Neural cell (in vitro differentiated cells): ENCODE results near the gene PIAS4. TPM values are rescaled to one million over a fixed set of nuclear protein-coding genes. Genes with fewer than 3 reads are reported as not detected.
"Not testable (repeated sequence)": the region's sequence is repeated elsewhere in the genome, so short reads cannot be mapped to it uniquely, and the experiment has no call there.

Experiments
- H2AFZ ChIP-seq: fragments of 200-600, 300-800 bp; sonication (generic), shearing (Covaris generic); 2 replicates; pipeline ENCODE4 v1.6.0; 2014; ENCODE audit warnings: low read depth, mild to moderate bottlenecking, antibody characterized with exemption, low read length, moderate library complexity
- H3F3A ChIP-seq: fragments of 200-600 bp; shearing (Covaris generic); 2 replicates; pipeline ENCODE4 v1.6.1; 2016; ENCODE audit warnings: mild to moderate bottlenecking, moderate library complexity, mixed read lengths, antibody characterized with exemption, low read length; ENCODE audit not compliant: insufficient read depth, poor library complexity, severe bottlenecking
- H3K27ac ChIP-seq: fragments of 200-600, 300-800 bp; sonication (generic), shearing (Covaris generic); 2 replicates; pipeline ENCODE4 v1.5.1; 2014; ENCODE audit warnings: mild to moderate bottlenecking, low read length, moderate library complexity
- H3K27me3 ChIP-seq: fragments of 300-800, 200-600 bp; sonication (generic), shearing (Covaris generic); 2 replicates; pipeline ENCODE4 v1.6.0; 2014; ENCODE audit warnings: mild to moderate bottlenecking, low read depth, low read length, moderate library complexity; ENCODE audit not compliant: insufficient read depth
- H3K36me3 ChIP-seq: fragments of 300-800, 200-600 bp; sonication (generic), shearing (Covaris generic); 2 replicates; pipeline ENCODE4 v1.5.1; 2014; ENCODE audit warnings: mild to moderate bottlenecking, antibody characterized with exemption, low read length, moderate library complexity; ENCODE audit not compliant: insufficient read depth
- H3K4me2 ChIP-seq: fragments of 300-800, 200-600 bp; sonication (generic), shearing (Covaris generic); 2 replicates; pipeline ENCODE4 v1.6.0; 2014; ENCODE audit warnings: mild to moderate bottlenecking, low read length
- H3K4me3 ChIP-seq: fragments of 300-800, 200-600 bp; sonication (generic), shearing (Covaris generic); 2 replicates; pipeline ENCODE4 v1.5.1; 2014; ENCODE audit warnings: mild to moderate bottlenecking, low read length, moderate library complexity
- H3K79me2 ChIP-seq: fragments of 200-600 bp; shearing (Covaris generic); replicated peaks from 2 replicates; pipeline ENCODE4 v1.6.0; 2014; ENCODE audit warnings: mild to moderate bottlenecking, low read length, moderate library complexity; ENCODE audit not compliant: insufficient read depth
- H3K9ac ChIP-seq: fragments of 300-800, 200-600 bp; sonication (generic), shearing (Covaris generic); 2 replicates; pipeline ENCODE4 v1.6.1; 2016; ENCODE audit warnings: mild to moderate bottlenecking, low read length, mixed read lengths
- H3K9me2 ChIP-seq: fragments of 200-600 bp; shearing (Covaris generic); 2 replicates; pipeline ENCODE4 v1.6.1; 2016; ENCODE audit warnings: mild to moderate bottlenecking, low read length, mixed read lengths; ENCODE audit not compliant: insufficient read depth
- H3K9me3 ChIP-seq: fragments of 200-600, 300-800 bp; sonication (generic), shearing (Covaris generic); 2 replicates; pipeline ENCODE4 v1.6.1; 2016; ENCODE audit warnings: mild to moderate bottlenecking, mixed run types, low read length, moderate library complexity, mixed read lengths
- H4K20me1 ChIP-seq: fragments of 200-600 bp; shearing (Covaris generic); 2 replicates; pipeline ENCODE4 v1.6.1; 2016; ENCODE audit warnings: mild to moderate bottlenecking, mixed run types; ENCODE audit not compliant: insufficient read depth
- CTCF ChIP-seq: fragments of 450-650 bp; IDR thresholded peaks from 2 replicates; pipeline ENCODE4 v1.5.1; 2014; ENCODE audit warnings: antibody characterized with exemption, mild to moderate bottlenecking, moderate library complexity; ENCODE audit not compliant: poor library complexity, severe bottlenecking
- EP300 ChIP-seq: fragments of 450-650 bp; conservative IDR thresholded peaks from 2 replicates; pipeline ENCODE4 v1.6.1; 2014; ENCODE audit warnings: antibody characterized with exemption, mild to moderate bottlenecking, moderate library complexity; ENCODE audit not compliant: poor library complexity, severe bottlenecking
- EZH2 ChIP-seq: fragments of 200-600, 300-800 bp; shearing (Covaris generic), sonication (generic); IDR thresholded peaks from 2 replicates; pipeline ENCODE4 v1.6.1; 2014; ENCODE audit warnings: antibody characterized with exemption, low read length, borderline replicate concordance, mild to moderate bottlenecking; ENCODE audit not compliant: insufficient read depth, poor library complexity, severe bottlenecking
- MXI1 ChIP-seq: fragments of 450-650 bp; conservative IDR thresholded peaks from 2 replicates; pipeline ENCODE4 v1.6.1; 2014; ENCODE audit warnings: antibody characterized with exemption, mild to moderate bottlenecking; ENCODE audit not compliant: poor library complexity, severe bottlenecking
- POLR2AphosphoS5 ChIP-seq: IDR thresholded peaks from 2 replicates; pipeline ENCODE4 v1.6.1; 2012
- RAD21 ChIP-seq: fragments of 450-650 bp; conservative IDR thresholded peaks from 2 replicates; pipeline ENCODE4 v1.6.1; 2014; ENCODE audit warnings: antibody characterized with exemption, mild to moderate bottlenecking, moderate library complexity
- REST ChIP-seq: IDR thresholded peaks from 2 replicates; pipeline ENCODE4 v1.6.1; 2012; ENCODE audit warnings: borderline replicate concordance
- SMC3 ChIP-seq: fragments of 450-650 bp; conservative IDR thresholded peaks from 2 replicates; pipeline ENCODE4 v1.6.1; 2014; ENCODE audit warnings: antibody characterized with exemption, mild to moderate bottlenecking, moderate library complexity; ENCODE audit not compliant: poor library complexity
- TAF1 ChIP-seq: IDR thresholded peaks from 2 replicates; pipeline ENCODE4 v1.6.1; 2012; ENCODE audit warnings: low read depth
- polyA plus RNA-seq: library from polyadenylated mRNA; depleted of rRNA; stranded (reverse); fragments of >200 nt; gene quantifications from 2 replicates; pipeline ENCODE4 v1.2.3, GENCODE V29; 2014

The PIAS4 gene
- polyA plus RNA-seq, 1 donor from 2014 or later = 22.3 TPM

- not testable (repeated sequence) for H3K9ac ChIP-seq, H3K27me3 ChIP-seq, H3F3A ChIP-seq, H3K27ac ChIP-seq, H3K9me3 ChIP-seq, H2AFZ ChIP-seq, H4K20me1 ChIP-seq, H3K4me3 ChIP-seq, H3K4me2 ChIP-seq, H3K36me3 ChIP-seq, H3K9me2 ChIP-seq
- peaks cover 33% of the 10 kb centered on the region for H3K79me2 ChIP-seq
These were observed 39.6 kb upstream of the PIAS4 start for GRCh38 chr19:3967983-3968382.

- H3K9me2 ChIP-seq = no peaks in the 10 kb centered on the region
- H2AFZ ChIP-seq = no peak overlapping the region
- peak overlapping the region; percentile 5 for H3K9ac ChIP-seq
- H3K9me3 ChIP-seq = no peaks in the 10 kb centered on the region
- peak overlapping the region; percentile 94 for H3K4me3 ChIP-seq
- H3K27ac ChIP-seq = no peak overlapping the region
- no peak overlapping the region for H3K4me2 ChIP-seq
- no peaks in the 10 kb centered on the region for H3K36me3 ChIP-seq
- no peak for TF ChIP-seq TAF1
- TF ChIP-seq MXI1 = no peak
- no peak for TF ChIP-seq EP300
- no peak for TF ChIP-seq CTCF
- TF ChIP-seq REST = no peak
- H3K79me2 ChIP-seq = peaks cover 33% of the 10 kb centered on the region
- no peaks in the 10 kb centered on the region for H4K20me1 ChIP-seq
- H3K27me3 ChIP-seq = no peaks in the 10 kb centered on the region
- no peaks in the 10 kb centered on the region for H3F3A ChIP-seq
These were observed 38.7 kb upstream of the PIAS4 start for GRCh38 chr19:3968556-3969434.

- H4K20me1 ChIP-seq = no peaks in the 10 kb centered on the region
- no peaks in the 10 kb centered on the region for H3F3A ChIP-seq
- H3K4me2 ChIP-seq = peak overlapping the region; percentile 80
- no peaks in the 10 kb centered on the region for H3K9me2 ChIP-seq
- peak overlapping the region; percentile 94 for H3K4me3 ChIP-seq
- peaks cover 33% of the 10 kb centered on the region for H3K79me2 ChIP-seq
- H3K9me3 ChIP-seq = no peaks in the 10 kb centered on the region
- no peaks in the 10 kb centered on the region for H3K36me3 ChIP-seq
- H2AFZ ChIP-seq = no peak overlapping the region
- H3K27ac ChIP-seq = no peak overlapping the region
- H3K9ac ChIP-seq = peak overlapping the region; percentile 95
- no peaks in the 10 kb centered on the region for H3K27me3 ChIP-seq
- TF ChIP-seq RAD21 (no peak), EZH2 (no peak), SMC3 (no peak), TAF1 (no peak), EP300 (no peak), MXI1 (no peak), POLR2AphosphoS5 (no peak), REST (no peak)
These were observed 37.9 kb upstream of the PIAS4 start for GRCh38 chr19:3969435-3970312.
